BE2C (cell line): Measurements from ENCODE around the gene CMIP.
A peak's percentile ranks its signal among the peaks of the same experiment; 100 is the strongest.

ENCODE experiments used
- DNase-seq: peaks from one replicate; pipeline ENCODE4 v3.0.0-alpha.2; 2020
- H3K27me3 ChIP-seq: fragments of 250-450 bp; sonication (Bioruptor Pico); 2 replicates; pipeline ENCODE4 v1.5.1; 2020; ENCODE audit warnings: mild to moderate bottlenecking
- H3K36me3 ChIP-seq: fragments of 250-450 bp; sonication (Bioruptor Pico); 2 replicates; pipeline ENCODE4 v1.5.1; 2020; ENCODE audit warnings: mild to moderate bottlenecking
- H3K4me1 ChIP-seq: fragments of 250-450 bp; sonication (Bioruptor Pico); 2 replicates; pipeline ENCODE4 v1.5.1; 2020
- H3K4me3 ChIP-seq: 2 replicates; pipeline ENCODE4 v1.5.1; 2011; ENCODE audit warnings: low read depth, low read length
- H3K9me3 ChIP-seq: fragments of 250-450 bp; sonication (Bioruptor Pico); 2 replicates; pipeline ENCODE4 v1.5.1; 2020
- CTCF ChIP-seq: IDR thresholded peaks from 2 replicates; pipeline ENCODE4 v1.5.1; 2012; ENCODE audit warnings: mild to moderate bottlenecking, low read depth, low read length

CMIP gene

GRCh38 chr16:81607805-81608522 is 163.4 kb downstream of the CMIP start:
- peaks cover 4% of the 10 kb centered on the region; the same call in 1 of the 2 replicates for H3K36me3 ChIP-seq

GRCh38 chr16:81608523-81609209 is 164.1 kb downstream of the CMIP start:
- Histone ChIP-seq H3K36me3 (peaks cover 4% of the 10 kb centered on the region; the same call in 1 of the 2 replicates), H3K4me3 (no peak overlapping the region), H3K27me3 (no peaks in the 10 kb centered on the region), H3K4me1 (peaks cover 3% of the 10 kb centered on the region), H3K9me3 (no peaks in the 10 kb centered on the region)
- no peak for TF ChIP-seq CTCF
- DNase-seq, result no peak

More at GRCh38 chr16:81607805-81608522, 163.4 kb downstream of the CMIP start:
- DNase-seq, result no peak
- no peak for TF ChIP-seq CTCF
- Histone ChIP-seq H3K27me3 (no peaks in the 10 kb centered on the region), H3K4me1 (peaks cover 3% of the 10 kb centered on the region), H3K9me3 (no peaks in the 10 kb centered on the region), H3K4me3 (no peak overlapping the region)

GRCh38 chr16:81609323-81609892 is 164.8 kb downstream of the CMIP start:
- TF ChIP-seq CTCF, result no peak
- Histone ChIP-seq H3K4me1 (peaks cover 3% of the 10 kb centered on the region), H3K9me3 (no peaks in the 10 kb centered on the region), H3K27me3 (no peaks in the 10 kb centered on the region), H3K4me3 (no peak overlapping the region), H3K36me3 (peaks cover 4% of the 10 kb centered on the region; the same call in 1 of the 2 replicates)
- no peak for DNase-seq

- Histone ChIP-seq H3K9me3 (no peaks in the 10 kb centered on the region), H3K4me3 (no peak overlapping the region), H3K27me3 (no peaks in the 10 kb centered on the region), H3K36me3 (peaks cover 4% of the 10 kb centered on the region; the same call in 1 of the 2 replicates), H3K4me1 (peaks cover 3% of the 10 kb centered on the region)
- peak; percentile 67 for DNase-seq
- no peak for TF ChIP-seq CTCF
These were observed 165.7 kb downstream of the CMIP start for GRCh38 chr16:81610144-81610842.

GRCh38 chr16:81610936-81611335 is 166.3 kb downstream of the CMIP start:
- no peaks in the 10 kb centered on the region for H3K27me3 ChIP-seq
- no peak overlapping the region for H3K4me3 ChIP-seq
- no peaks in the 10 kb centered on the region for H3K9me3 ChIP-seq
- no peak for TF ChIP-seq CTCF
- peaks cover 4% of the 10 kb centered on the region; the same call in 1 of the 2 replicates for H3K36me3 ChIP-seq
- no peak for DNase-seq
- H3K4me1 ChIP-seq, result peaks cover 3% of the 10 kb centered on the region
